M059J (cell line): ENCODE results near the gene NEK5. TPM values are rescaled to one million over a fixed set of nuclear protein-coding genes. Genes with fewer than 3 reads are reported as not detected.

Experiments
- total RNA-seq: library from RNA; depleted of rRNA; stranded (reverse); fragments of >200 nt; shearing (Covaris generic); gene quantifications from 2 replicates; pipeline ENCODE4 v1.2.3, GENCODE V29; 2014; rRNA removed

Gene NEK5
- total RNA-seq, 1 experiment from 2014 or later = not detected

Other genes starting within 250 kb of the NEK5 start
- 0.52 and 0.94 TPM in 2 replicates for gene ATP7B, start 117.6 kb downstream of the NEK5 start, total RNA-seq
- gene ALG11, start 116.7 kb downstream of the NEK5 start, total RNA-seq = 20.7 and 26.1 TPM in 2 replicates
- 4.6 and 10.7 TPM in 2 replicates for gene UTP14C, start 104.4 kb downstream of the NEK5 start, total RNA-seq
- 2.2 and 4.2 TPM in 2 replicates for gene NEK3, start 30.5 kb upstream of the NEK5 start, total RNA-seq